H9 (cell line): Measurements from ENCODE around the gene ATPAF1. TPM values are rescaled to one million over a fixed set of nuclear protein-coding genes. Genes with fewer than 3 reads are reported as not detected.

Experiments used
- DNase-seq: peaks from one replicate; pipeline ENCODE4 v3.0.0-alpha.2; 2017
- H2AFZ ChIP-seq: one replicate; pipeline ENCODE4 v1.6.1; 2013; ENCODE audit warnings: mild to moderate bottlenecking, low read length, control low read depth, moderate library complexity
- H2AK5ac ChIP-seq: 2 replicates; pipeline ENCODE4 v1.6.1; 2013; ENCODE audit warnings: low read length, control low read depth, mixed read lengths; ENCODE audit not compliant: insufficient read length
- H2BK120ac ChIP-seq: one replicate; pipeline ENCODE4 v1.6.1; 2013; ENCODE audit warnings: low read depth, mild to moderate bottlenecking, low read length, control low read depth, inconsistent platforms; ENCODE audit not compliant: poor library complexity, severe bottlenecking
- H2BK12ac ChIP-seq: 2 replicates; pipeline ENCODE4 v1.6.1; 2013; ENCODE audit warnings: low read length, control low read depth, mixed read lengths, low read depth; ENCODE audit not compliant: insufficient read length
- H2BK15ac ChIP-seq: 2 replicates; pipeline ENCODE4 v1.6.1; 2013; ENCODE audit warnings: low read depth, low read length, control low read depth
- H2BK20ac ChIP-seq: one replicate; pipeline ENCODE4 v1.6.1; 2013; ENCODE audit warnings: low read depth, mild to moderate bottlenecking, low read length, control low read depth, inconsistent platforms; ENCODE audit not compliant: poor library complexity, severe bottlenecking
- H2BK5ac ChIP-seq: 2 replicates; pipeline ENCODE4 v1.6.1; 2013; ENCODE audit warnings: low read length, control low read depth, mixed read lengths; ENCODE audit not compliant: insufficient read length
- H3K14ac ChIP-seq: 2 replicates; pipeline ENCODE4 v1.6.1; 2013; ENCODE audit warnings: low read length, control low read depth; ENCODE audit not compliant: insufficient read depth
- H3K18ac ChIP-seq: 2 replicates; pipeline ENCODE4 v1.6.1; 2013; ENCODE audit warnings: low read depth, mild to moderate bottlenecking, mixed read lengths, low read length, control low read depth; ENCODE audit not compliant: insufficient read length
- H3K23ac ChIP-seq: 2 replicates; pipeline ENCODE4 v1.6.1; 2013; ENCODE audit warnings: low read length, control low read depth, mixed read lengths, low read depth; ENCODE audit not compliant: insufficient read length
- H3K23me2 ChIP-seq: 2 replicates; pipeline ENCODE4 v1.6.1; 2013; ENCODE audit warnings: low read depth, mild to moderate bottlenecking, mixed read lengths, low read length, control low read depth; ENCODE audit not compliant: insufficient read length, poor library complexity, severe bottlenecking
- H3K27ac ChIP-seq: 2 replicates; pipeline ENCODE4 v1.5.1; 2013; ENCODE audit warnings: low read length, control low read depth, mixed read lengths, low read depth; ENCODE audit not compliant: insufficient read length
- H3K27me3 ChIP-seq: 2 replicates; pipeline ENCODE4 v1.6.1; 2013; ENCODE audit warnings: low read length, control low read depth, inconsistent platforms; ENCODE audit not compliant: insufficient read depth
- H3K4ac ChIP-seq: 2 replicates; pipeline ENCODE4 v1.6.1; 2013; ENCODE audit warnings: low read depth, mild to moderate bottlenecking, control low read depth, inconsistent platforms, low read length, moderate library complexity
- H3K4me1 ChIP-seq: 2 replicates; pipeline ENCODE4 v1.6.1; 2013; ENCODE audit warnings: low read length, control low read depth, inconsistent platforms; ENCODE audit not compliant: insufficient read depth
- H3K4me2 ChIP-seq: 2 replicates; pipeline ENCODE4 v1.6.1; 2013; ENCODE audit warnings: low read length, control low read depth, mixed read lengths; ENCODE audit not compliant: insufficient read length, insufficient read depth
- H3K56ac ChIP-seq: 2 replicates; pipeline ENCODE4 v1.6.1; 2013; ENCODE audit warnings: low read depth, mild to moderate bottlenecking, mixed read lengths, low read length, control low read depth; ENCODE audit not compliant: insufficient read length
- H3K79me1 ChIP-seq: 2 replicates; pipeline ENCODE4 v1.6.1; 2013; ENCODE audit warnings: low read depth, mild to moderate bottlenecking, moderate library complexity, low read length, control low read depth, inconsistent platforms; ENCODE audit not compliant: insufficient read depth, poor library complexity, severe bottlenecking
- H3K79me2 ChIP-seq: 2 replicates; pipeline ENCODE4 v1.6.1; 2013; ENCODE audit warnings: low read length, control low read depth, inconsistent platforms; ENCODE audit not compliant: insufficient read depth
- H3K9ac ChIP-seq: 2 replicates; pipeline ENCODE4 v1.6.1; 2013; ENCODE audit warnings: low read length, control low read depth, mixed read lengths; ENCODE audit not compliant: insufficient read length; ENCODE audit errors: extremely low read depth
- H3K9me3 ChIP-seq: one replicate; pipeline ENCODE4 v1.6.1; 2013; ENCODE audit warnings: low read depth, low read length, inconsistent platforms; ENCODE audit not compliant: control insufficient read depth
- H3T11ph ChIP-seq: one replicate; pipeline ENCODE4 v1.6.1; 2013; ENCODE audit warnings: mild to moderate bottlenecking, low read length, control low read depth, inconsistent platforms
- H4K20me1 ChIP-seq: one replicate; pipeline ENCODE4 v1.6.1; 2013; ENCODE audit not compliant: control insufficient read depth, insufficient read length, insufficient read depth
- H4K5ac ChIP-seq: 2 replicates; pipeline ENCODE4 v1.6.1; 2013; ENCODE audit warnings: low read depth, mild to moderate bottlenecking, mixed read lengths, low read length, control low read depth; ENCODE audit not compliant: insufficient read length
- H4K8ac ChIP-seq: replicated peaks from 2 replicates; pipeline ENCODE4 v1.6.1; 2013; ENCODE audit warnings: low read length, control low read depth, mixed read lengths, low read depth; ENCODE audit not compliant: insufficient read length
- H4K91ac ChIP-seq: 2 replicates; pipeline ENCODE4 v1.6.1; 2013; ENCODE audit warnings: low read depth, mild to moderate bottlenecking, moderate library complexity, mixed read lengths, low read length, control low read depth; ENCODE audit not compliant: insufficient read length
- H3K27ac Mint-ChIP-seq, 3 experiments: 2 replicates in 2 of 3; 3 replicates in 1 of 3; pipeline ENCODE4 v1.8.0; 2020 to 2021; ENCODE audit warnings: mixed read lengths in 3 of 3, mild to moderate bottlenecking in 1 of 3, moderate library complexity in 1 of 3
- H3K27me3 Mint-ChIP-seq: 2 replicates; pipeline ENCODE4 v1.8.0; 2021; ENCODE audit warnings: low read depth, mild to moderate bottlenecking, moderate library complexity, mixed read lengths
- H3K36me3 Mint-ChIP-seq, 3 experiments: 2 replicates in 2 of 3; 3 replicates in 1 of 3; pipeline ENCODE4 v1.8.0; 2020 to 2021; ENCODE audit warnings: low read depth in 3 of 3, mixed read lengths in 3 of 3; ENCODE audit not compliant: insufficient read depth in 1 of 3
- H3K4me1 Mint-ChIP-seq, 2 experiments: 2 replicates each; pipeline ENCODE4 v1.8.0; 2020; ENCODE audit warnings: mixed read lengths in 2 of 2
- H3K4me3 Mint-ChIP-seq, 2 experiments: 2 replicates in 1 of 2; 3 replicates in 1 of 2; pipeline ENCODE4 v1.8.0; 2020 to 2021; ENCODE audit warnings: mild to moderate bottlenecking in 2 of 2, mixed read lengths in 2 of 2, moderate library complexity in 1 of 2
- H3K9me3 Mint-ChIP-seq, 2 experiments: 2 replicates in 1 of 2; 3 replicates in 1 of 2; pipeline ENCODE4 v1.8.0; 2020; ENCODE audit warnings: mild to moderate bottlenecking in 2 of 2, mixed read lengths in 2 of 2, moderate library complexity in 1 of 2
- WGBS: extraction: QIAGEN DNeasy Blood & Tissue Kit; methylation state at CpG from one replicate; pipeline ENCODE4 v1.1.7; 2013; ENCODE audit warnings: missing lambda C conversion rate, low lambda C conversion rate, mixed read lengths; ENCODE audit not compliant: insufficient read length; ENCODE audit errors: extremely low coverage; 5-methylcytosine and 5-hydroxymethylcytosine counted together
- total RNA-seq: library from RNA; stranded (reverse); gene quantifications from 2 replicates; pipeline ENCODE4 v1.2.1, GENCODE V29; 2021
- TF ChIP-seq, protein P1 (sequence below): fragments of 200-600 bp; sonication (generic); conservative IDR thresholded peaks from 3 replicates; pipeline ENCODE4 v1.8.0; 2021; ENCODE audit warnings: antibody characterized with exemption, mild to moderate bottlenecking

The ATPAF1 gene
- total RNA-seq, 1 experiment from 2014 or later, result 57.3 TPM

- Histone ChIP-seq H3K79me2 (no peaks in the 10 kb centered on the region), H3K4ac (no peak overlapping the region), H3K4me2 (no peak overlapping the region), H3K79me1 (no peaks in the 10 kb centered on the region), H3T11ph (no peak overlapping the region), H3K56ac (no peak overlapping the region), H3K27ac (no peak overlapping the region), H3K14ac (no peak overlapping the region), H4K91ac (no peak overlapping the region), H3K9ac (no peak overlapping the region), H2BK20ac (no peak overlapping the region), H3K23me2 (no peaks in the 10 kb centered on the region), H3K9me3 (no peaks in the 10 kb centered on the region), H2AFZ (no peak overlapping the region), H4K5ac (no peak overlapping the region), H2BK5ac (no peak overlapping the region), H3K18ac (no peak overlapping the region), H4K20me1 (no peaks in the 10 kb centered on the region), H2AK5ac (no peak overlapping the region), H3K27me3 (no peaks in the 10 kb centered on the region), H4K8ac (no peak overlapping the region), H2BK15ac (no peak overlapping the region), H2BK120ac (no peak overlapping the region), H2BK12ac (no peak overlapping the region), H3K23ac (no peak overlapping the region), H3K4me1 (no peaks in the 10 kb centered on the region)
- no peaks in the 10 kb centered on the region for H3K4me1 Mint-ChIP-seq
- TF ChIP-seq, protein P1, sequence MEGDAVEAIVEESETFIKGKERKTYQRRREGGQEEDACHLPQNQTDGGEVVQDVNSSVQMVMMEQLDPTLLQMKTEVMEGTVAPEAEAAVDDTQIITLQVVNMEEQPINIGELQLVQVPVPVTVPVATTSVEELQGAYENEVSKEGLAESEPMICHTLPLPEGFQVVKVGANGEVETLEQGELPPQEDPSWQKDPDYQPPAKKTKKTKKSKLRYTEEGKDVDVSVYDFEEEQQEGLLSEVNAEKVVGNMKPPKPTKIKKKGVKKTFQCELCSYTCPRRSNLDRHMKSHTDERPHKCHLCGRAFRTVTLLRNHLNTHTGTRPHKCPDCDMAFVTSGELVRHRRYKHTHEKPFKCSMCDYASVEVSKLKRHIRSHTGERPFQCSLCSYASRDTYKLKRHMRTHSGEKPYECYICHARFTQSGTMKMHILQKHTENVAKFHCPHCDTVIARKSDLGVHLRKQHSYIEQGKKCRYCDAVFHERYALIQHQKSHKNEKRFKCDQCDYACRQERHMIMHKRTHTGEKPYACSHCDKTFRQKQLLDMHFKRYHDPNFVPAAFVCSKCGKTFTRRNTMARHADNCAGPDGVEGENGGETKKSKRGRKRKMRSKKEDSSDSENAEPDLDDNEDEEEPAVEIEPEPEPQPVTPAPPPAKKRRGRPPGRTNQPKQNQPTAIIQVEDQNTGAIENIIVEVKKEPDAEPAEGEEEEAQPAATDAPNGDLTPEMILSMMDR, result no peak
- no peak overlapping the region for H3K27ac Mint-ChIP-seq
- no peak overlapping the region for H3K4me3 Mint-ChIP-seq
- no peak for DNase-seq
- peaks cover 34 to 71% (median 59%) of the 10 kb centered on the region in 3 experiments for H3K36me3 Mint-ChIP-seq
- peaks cover 3 to 10% of the 10 kb centered on the region in 2 experiments; a peak in 3 of 5 replicates for H3K9me3 Mint-ChIP-seq
- no CpG with 5 or more reads among the region's 3 CpGs for WGBS
- no peaks in the 10 kb centered on the region for H3K27me3 Mint-ChIP-seq
These were observed 17.7 kb downstream of the ATPAF1 start for GRCh38 chr1:46650491-46650890.
